Body of pancreas (tissue), 4 donors: ENCODE measurements around the gene IRAK3. TPM values are rescaled to one million over a fixed set of nuclear protein-coding genes. Genes with fewer than 3 reads are reported as not detected.

ENCODE experiments used
- ATAC-seq: fragments of 150-250 bp; one replicate; pipeline ENCODE4 v1.9.1; 2016
- DNase-seq, 4 donors: peaks; one replicate each; pipeline ENCODE4 v3.0.0-alpha.2; 2019
- H3K27ac ChIP-seq, 4 donors: fragments of 200-600 bp; sonication (generic); 1 replicate in 3 of 4; 2 replicates in 1 of 4; pipeline versions ENCODE4 v1.5.1 to v1.6.1; 2016 to 2019; ENCODE audit warnings: mild to moderate bottlenecking in 1 of 4, mixed read lengths in 1 of 4, moderate library complexity in 1 of 4
- H3K27me3 ChIP-seq, 2 donors: fragments of 200-600 bp; sonication (generic); one replicate each; pipeline ENCODE4 v1.6.0; 2016; ENCODE audit warnings: mild to moderate bottlenecking in 1 of 2
- H3K36me3 ChIP-seq, 2 donors: fragments of 200-600 bp; sonication (generic); replicated peaks in 1 of 2; 2 replicates each; pipeline ENCODE4 v1.5.1; 2016; ENCODE audit warnings: low read depth in 2 of 2; ENCODE audit not compliant: insufficient read depth in 1 of 2
- H3K4me1 ChIP-seq: fragments of 200-600 bp; sonication (generic); one replicate; pipeline ENCODE4 v1.6.0; 2016
- H3K4me3 ChIP-seq, 2 donors: fragments of 200-600 bp; sonication (generic); 1 replicate in 1 of 2; 2 replicates in 1 of 2; pipeline ENCODE4 v1.5.1; 2016 to 2019
- H3K9me3 ChIP-seq, 3 donors: fragments of 200-600 bp; sonication (generic); 1 replicate in 2 of 3; 2 replicates in 1 of 3; pipeline ENCODE4 v1.5.1; 2016
- CTCF ChIP-seq, 7 experiments: fragments of 450-650 bp in 4 of 7; fragments of 200-600 bp in 3 of 7; sonication (generic) in 3 of 7; IDR thresholded peaks; one replicate each; pipeline ENCODE4 v1.5.1; 2016 to 2019; ENCODE audit warnings: antibody characterized with exemption in 7 of 7
- POLR2A ChIP-seq, 3 donors: fragments of 450-650 bp; IDR thresholded peaks; one replicate each; pipeline ENCODE4 v1.6.1; 2016; ENCODE audit warnings: antibody characterized with exemption in 3 of 3, mild to moderate bottlenecking in 2 of 3
- WGBS, 2 donors: methylation state at CpG; one replicate each; pipeline ENCODE4 v1.1.5; 2017; 5-methylcytosine and 5-hydroxymethylcytosine counted together
- intact Hi-C: fragments of 100-400 bp; cut with DNase I; formaldehyde crosslinking; loops from one replicate; pipeline ENCODE4 v1.15.1; 2023
- total RNA-seq, 2 donors: library from RNA; depleted of rRNA; stranded (reverse); fragments of >200 nt; gene quantifications; one replicate each; pipeline ENCODE4 v1.1.0, GENCODE V29; 2016

Gene IRAK3
- total RNA-seq, 2 donors from 2014 or later, result 6.2 to 6.3 TPM

- DNase-seq, result no peak
- intact Hi-C loops, result no loop called here
- Histone ChIP-seq H3K36me3 (no peaks in the 10 kb centered on the region), H3K27me3 (no peaks in the 10 kb centered on the region), H3K9me3 (no peaks in the 10 kb centered on the region), H3K4me3 (no peak overlapping the region), H3K4me1 (no peaks in the 10 kb centered on the region), H3K27ac (no peak overlapping the region)
- TF ChIP-seq POLR2A (IDR thresholded peaks at IDR 0.05), result no peak
- no peak for TF ChIP-seq CTCF (IDR thresholded peaks at IDR 0.05)
- no peak for ATAC-seq
Observed at GRCh38 chr12:66154776-66155175, 34.2 kb upstream of the IRAK3 start.

GRCh38 chr12:66156654-66157053 lies 32.4 kb upstream of the IRAK3 start:
- WGBS, 2 donors, result 97 to 100% methylated on average over 2 of the region's 2 CpGs
- DNase-seq, result no peak
- ATAC-seq, result no peak
- TF ChIP-seq POLR2A (IDR thresholded peaks at IDR 0.05) (no peak), CTCF (IDR thresholded peaks at IDR 0.05) (no peak)
- no peaks in the 10 kb centered on the region for H3K36me3 ChIP-seq
- H3K27ac ChIP-seq, result no peak overlapping the region
- H3K4me1 ChIP-seq, result no peaks in the 10 kb centered on the region
- H3K9me3 ChIP-seq, result no peaks in the 10 kb centered on the region
- H3K27me3 ChIP-seq, result no peaks in the 10 kb centered on the region
- intact Hi-C loops, result no loop called here
- H3K4me3 ChIP-seq, result no peak overlapping the region

- H3K27me3 ChIP-seq, result no peaks in the 10 kb centered on the region
- no peak overlapping the region for H3K4me3 ChIP-seq
- ATAC-seq, result no peak
- DNase-seq, result no peak
- intact Hi-C loops, result no loop called here
- no peak for TF ChIP-seq CTCF (IDR thresholded peaks at IDR 0.05)
- no peak for TF ChIP-seq POLR2A (IDR thresholded peaks at IDR 0.05)
- H3K27ac ChIP-seq, result no peak overlapping the region
- H3K9me3 ChIP-seq, result no peaks in the 10 kb centered on the region
- no peaks in the 10 kb centered on the region for H3K4me1 ChIP-seq
- no peaks in the 10 kb centered on the region for H3K36me3 ChIP-seq
Observed at GRCh38 chr12:66159123-66159522, 29.9 kb upstream of the IRAK3 start.

GRCh38 chr12:66160704-66161103 lies 28.3 kb upstream of the IRAK3 start:
- no peaks in the 10 kb centered on the region for H3K4me1 ChIP-seq
- no peak for ATAC-seq
- H3K27me3 ChIP-seq, result no peaks in the 10 kb centered on the region
- no peak overlapping the region for H3K4me3 ChIP-seq
- intact Hi-C loops, result no loop called here
- no peaks in the 10 kb centered on the region for H3K36me3 ChIP-seq
- no peaks in the 10 kb centered on the region for H3K9me3 ChIP-seq
- DNase-seq, result no peak
- WGBS, 2 donors, result 93% methylated on average over 17 to 24 of the region's 28 CpGs
- TF ChIP-seq POLR2A (IDR thresholded peaks at IDR 0.05) (no peak), CTCF (IDR thresholded peaks at IDR 0.05) (no peak)
- no peak overlapping the region for H3K27ac ChIP-seq

- intact Hi-C loops, result no loop called here
- Histone ChIP-seq H3K36me3 (no peaks in the 10 kb centered on the region), H3K27me3 (no peaks in the 10 kb centered on the region), H3K9me3 (no peaks in the 10 kb centered on the region), H3K27ac (no peak overlapping the region), H3K4me3 (no peak overlapping the region), H3K4me1 (peaks cover 3% of the 10 kb centered on the region)
- WGBS, 2 donors, result 87 to 91% methylated on average over 2 of the region's 2 CpGs
- no peak for DNase-seq
- no peak for ATAC-seq
- TF ChIP-seq POLR2A (IDR thresholded peaks at IDR 0.05), result no peak
- TF ChIP-seq CTCF (IDR thresholded peaks at IDR 0.05), result no peak
Observed at GRCh38 chr12:66162701-66163100, 26.3 kb upstream of the IRAK3 start.
